Adrenal gland (tissue), 5 donors: Measurements from ENCODE around the gene APOB.

ENCODE experiments used
- POLR2A ChIP-seq, 2 donors: fragments of 450-650 bp; IDR thresholded peaks; one replicate each; pipeline ENCODE4 v1.6.1; 2017; ENCODE audit warnings: antibody characterized with exemption in 2 of 2, mild to moderate bottlenecking in 2 of 2, moderate library complexity in 1 of 2
- TF ChIP-seq, protein P1 (sequence below), 6 experiments: fragments of 450-650 bp in 4 of 6; fragments of 200-600 bp in 2 of 6; sonication (generic) in 1 of 6; IDR thresholded peaks; 1 replicate in 5 of 6; 2 replicates in 1 of 6; pipeline versions ENCODE4 v1.5.1 to v1.8.0; 2016 to 2021; ENCODE audit warnings: antibody characterized with exemption in 6 of 6, mild to moderate bottlenecking in 2 of 6, moderate library complexity in 1 of 6
- donor health status: DM: no; HTN: no; CAD: no.

DNA sequence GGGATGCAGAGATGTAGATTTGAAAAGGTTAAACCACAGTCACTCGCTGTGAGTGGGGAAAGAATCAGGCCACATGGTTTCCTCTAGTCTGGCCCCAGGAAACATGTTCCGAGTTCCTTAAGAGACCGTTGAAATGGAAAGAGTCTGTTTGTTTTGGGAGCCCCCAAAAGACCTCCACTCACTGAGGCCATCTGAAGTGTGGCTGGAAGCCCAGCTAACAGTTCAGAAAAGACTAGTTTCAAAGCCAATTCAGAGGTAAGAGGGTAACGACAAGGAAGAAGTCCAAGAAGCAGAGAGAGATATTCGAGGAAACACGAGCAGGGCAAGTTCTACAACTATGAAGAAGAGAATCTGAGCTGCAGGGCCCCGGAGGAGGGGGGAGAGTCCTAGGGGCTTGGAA is 61.0 kb downstream of the APOB start:
- TF ChIP-seq, protein P1, sequence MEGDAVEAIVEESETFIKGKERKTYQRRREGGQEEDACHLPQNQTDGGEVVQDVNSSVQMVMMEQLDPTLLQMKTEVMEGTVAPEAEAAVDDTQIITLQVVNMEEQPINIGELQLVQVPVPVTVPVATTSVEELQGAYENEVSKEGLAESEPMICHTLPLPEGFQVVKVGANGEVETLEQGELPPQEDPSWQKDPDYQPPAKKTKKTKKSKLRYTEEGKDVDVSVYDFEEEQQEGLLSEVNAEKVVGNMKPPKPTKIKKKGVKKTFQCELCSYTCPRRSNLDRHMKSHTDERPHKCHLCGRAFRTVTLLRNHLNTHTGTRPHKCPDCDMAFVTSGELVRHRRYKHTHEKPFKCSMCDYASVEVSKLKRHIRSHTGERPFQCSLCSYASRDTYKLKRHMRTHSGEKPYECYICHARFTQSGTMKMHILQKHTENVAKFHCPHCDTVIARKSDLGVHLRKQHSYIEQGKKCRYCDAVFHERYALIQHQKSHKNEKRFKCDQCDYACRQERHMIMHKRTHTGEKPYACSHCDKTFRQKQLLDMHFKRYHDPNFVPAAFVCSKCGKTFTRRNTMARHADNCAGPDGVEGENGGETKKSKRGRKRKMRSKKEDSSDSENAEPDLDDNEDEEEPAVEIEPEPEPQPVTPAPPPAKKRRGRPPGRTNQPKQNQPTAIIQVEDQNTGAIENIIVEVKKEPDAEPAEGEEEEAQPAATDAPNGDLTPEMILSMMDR (IDR thresholded peaks at IDR 0.05): no peak
- no peak for TF ChIP-seq POLR2A (IDR thresholded peaks at IDR 0.05)
